BE2C (cell line): Measurements from ENCODE around the gene RAB31.
A peak's percentile ranks its signal among the peaks of the same experiment; 100 is the strongest.

Experiments used
- DNase-seq: peaks from one replicate; pipeline ENCODE4 v3.0.0-alpha.2; 2020
- H3K27me3 ChIP-seq: fragments of 250-450 bp; sonication (Bioruptor Pico); 2 replicates; pipeline ENCODE4 v1.5.1; 2020; ENCODE audit warnings: mild to moderate bottlenecking
- H3K36me3 ChIP-seq: fragments of 250-450 bp; sonication (Bioruptor Pico); 2 replicates; pipeline ENCODE4 v1.5.1; 2020; ENCODE audit warnings: mild to moderate bottlenecking
- H3K4me1 ChIP-seq: fragments of 250-450 bp; sonication (Bioruptor Pico); 2 replicates; pipeline ENCODE4 v1.5.1; 2020
- H3K4me3 ChIP-seq: 2 replicates; pipeline ENCODE4 v1.5.1; 2011; ENCODE audit warnings: low read depth, low read length
- H3K9me3 ChIP-seq: fragments of 250-450 bp; sonication (Bioruptor Pico); 2 replicates; pipeline ENCODE4 v1.5.1; 2020
- TF ChIP-seq, protein P1 (sequence below): IDR thresholded peaks from 2 replicates; pipeline ENCODE4 v1.5.1; 2012; ENCODE audit warnings: mild to moderate bottlenecking, low read depth, low read length

Gene RAB31

DNA sequence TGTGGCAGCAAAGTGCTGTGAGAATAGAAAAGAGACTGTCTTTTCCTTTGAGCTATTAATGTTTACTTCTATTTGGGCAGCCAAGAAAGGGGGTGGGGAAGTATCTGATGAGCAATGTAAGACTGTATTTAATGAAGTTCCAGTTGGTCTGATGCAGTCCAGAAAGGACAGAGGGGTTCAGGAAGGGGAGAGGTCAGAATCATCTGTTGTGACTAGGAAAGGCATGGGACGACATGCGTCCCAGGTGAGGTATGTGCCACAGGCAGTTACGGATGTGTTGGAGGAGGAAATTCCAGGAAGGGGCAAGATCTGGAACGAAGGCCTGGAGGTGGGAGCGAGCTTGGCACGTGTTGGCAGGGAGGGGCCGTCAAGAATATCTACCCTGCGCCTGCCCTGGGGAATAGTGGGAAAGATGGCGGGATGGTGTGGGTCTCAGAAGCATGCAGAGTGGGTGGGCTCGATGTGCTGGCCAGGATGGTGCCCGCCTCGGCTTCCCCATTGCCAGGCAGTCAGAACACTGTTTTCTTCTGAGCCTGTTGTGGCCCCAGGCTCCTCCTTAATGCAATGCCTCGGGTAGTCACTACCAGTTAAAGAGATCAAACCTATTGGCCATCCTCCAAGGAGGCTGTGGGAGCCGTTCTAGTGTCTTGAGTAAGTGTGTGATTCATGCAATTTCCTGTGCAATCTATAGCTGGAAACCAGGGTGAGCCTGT lies 119.8 kb downstream of the RAB31 start:
- H3K4me3 ChIP-seq = no peak overlapping the region
- H3K27me3 ChIP-seq = no peaks in the 10 kb centered on the region
- no peaks in the 10 kb centered on the region for H3K9me3 ChIP-seq
- H3K36me3 ChIP-seq = no peaks in the 10 kb centered on the region
- no peaks in the 10 kb centered on the region for H3K4me1 ChIP-seq
- TF ChIP-seq, protein P1, sequence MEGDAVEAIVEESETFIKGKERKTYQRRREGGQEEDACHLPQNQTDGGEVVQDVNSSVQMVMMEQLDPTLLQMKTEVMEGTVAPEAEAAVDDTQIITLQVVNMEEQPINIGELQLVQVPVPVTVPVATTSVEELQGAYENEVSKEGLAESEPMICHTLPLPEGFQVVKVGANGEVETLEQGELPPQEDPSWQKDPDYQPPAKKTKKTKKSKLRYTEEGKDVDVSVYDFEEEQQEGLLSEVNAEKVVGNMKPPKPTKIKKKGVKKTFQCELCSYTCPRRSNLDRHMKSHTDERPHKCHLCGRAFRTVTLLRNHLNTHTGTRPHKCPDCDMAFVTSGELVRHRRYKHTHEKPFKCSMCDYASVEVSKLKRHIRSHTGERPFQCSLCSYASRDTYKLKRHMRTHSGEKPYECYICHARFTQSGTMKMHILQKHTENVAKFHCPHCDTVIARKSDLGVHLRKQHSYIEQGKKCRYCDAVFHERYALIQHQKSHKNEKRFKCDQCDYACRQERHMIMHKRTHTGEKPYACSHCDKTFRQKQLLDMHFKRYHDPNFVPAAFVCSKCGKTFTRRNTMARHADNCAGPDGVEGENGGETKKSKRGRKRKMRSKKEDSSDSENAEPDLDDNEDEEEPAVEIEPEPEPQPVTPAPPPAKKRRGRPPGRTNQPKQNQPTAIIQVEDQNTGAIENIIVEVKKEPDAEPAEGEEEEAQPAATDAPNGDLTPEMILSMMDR = no peak
- DNase-seq = no peak

DNA sequence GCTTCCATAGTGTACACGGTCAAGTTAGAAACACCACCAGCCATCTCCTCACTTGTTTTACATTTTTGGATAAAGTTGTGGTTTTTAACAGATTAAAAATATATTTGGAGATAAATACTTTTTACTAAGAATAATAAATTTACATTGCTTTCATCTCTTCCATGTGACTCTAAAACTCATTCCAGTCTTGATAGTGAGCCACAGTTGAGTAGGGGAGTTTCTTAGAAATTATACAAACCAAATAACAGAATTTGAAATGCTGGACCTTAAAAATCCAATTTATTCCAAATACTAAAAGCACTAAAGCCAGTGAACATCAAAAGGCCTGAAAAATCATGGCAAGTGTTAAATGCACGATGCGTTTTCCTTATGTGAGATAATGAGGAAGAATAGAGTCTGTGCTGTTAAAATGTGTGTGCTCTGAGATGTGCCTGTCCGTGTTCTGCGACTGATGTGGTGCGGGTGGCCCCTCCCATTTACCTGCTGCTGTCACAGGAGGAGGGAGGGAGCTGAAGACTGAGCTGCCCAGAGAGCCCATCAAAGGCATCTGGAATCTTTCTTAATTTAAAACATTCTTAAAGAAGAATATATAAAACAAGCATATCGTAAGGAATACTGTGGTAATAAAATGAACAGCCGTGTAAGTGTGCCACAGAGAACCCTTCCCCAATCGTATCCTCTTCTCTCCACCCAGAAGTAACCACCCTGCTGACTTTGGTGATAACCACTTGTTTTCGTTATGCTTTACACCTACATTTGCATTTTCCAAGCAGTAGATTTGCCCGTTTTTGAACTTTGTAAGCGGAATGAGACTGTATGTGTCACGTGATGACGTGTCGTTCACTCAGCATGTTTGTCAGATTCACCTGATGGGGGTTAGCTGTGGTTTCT lies 120.7 kb downstream of the RAB31 start:
- no peaks in the 10 kb centered on the region for H3K36me3 ChIP-seq
- H3K4me1 ChIP-seq = no peaks in the 10 kb centered on the region
- TF ChIP-seq, protein P1 = no peak
- H3K4me3 ChIP-seq = no peak overlapping the region
- no peaks in the 10 kb centered on the region for H3K9me3 ChIP-seq
- no peaks in the 10 kb centered on the region for H3K27me3 ChIP-seq
- no peak for DNase-seq

DNA sequence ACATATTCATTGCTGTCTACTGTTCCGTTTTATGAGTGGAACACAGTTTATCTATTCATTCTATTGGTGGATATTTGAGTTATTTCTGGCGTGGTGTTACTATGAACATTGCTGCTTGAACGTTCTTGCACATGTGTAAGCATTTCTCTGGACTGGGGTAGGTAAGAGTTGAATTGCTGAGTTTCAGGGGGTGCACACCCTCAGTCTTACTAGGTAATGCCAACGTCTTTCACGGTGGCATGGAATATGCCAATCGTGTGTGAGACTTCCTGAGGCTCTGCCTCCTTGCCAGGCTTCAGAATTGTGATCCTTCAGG lies 121.3 kb downstream of the RAB31 start:
- Histone ChIP-seq H3K9me3 (no peaks in the 10 kb centered on the region), H3K27me3 (no peaks in the 10 kb centered on the region), H3K4me3 (no peak overlapping the region), H3K36me3 (no peaks in the 10 kb centered on the region), H3K4me1 (no peaks in the 10 kb centered on the region)
- DNase-seq = no peak
- TF ChIP-seq, protein P1 = no peak

DNA sequence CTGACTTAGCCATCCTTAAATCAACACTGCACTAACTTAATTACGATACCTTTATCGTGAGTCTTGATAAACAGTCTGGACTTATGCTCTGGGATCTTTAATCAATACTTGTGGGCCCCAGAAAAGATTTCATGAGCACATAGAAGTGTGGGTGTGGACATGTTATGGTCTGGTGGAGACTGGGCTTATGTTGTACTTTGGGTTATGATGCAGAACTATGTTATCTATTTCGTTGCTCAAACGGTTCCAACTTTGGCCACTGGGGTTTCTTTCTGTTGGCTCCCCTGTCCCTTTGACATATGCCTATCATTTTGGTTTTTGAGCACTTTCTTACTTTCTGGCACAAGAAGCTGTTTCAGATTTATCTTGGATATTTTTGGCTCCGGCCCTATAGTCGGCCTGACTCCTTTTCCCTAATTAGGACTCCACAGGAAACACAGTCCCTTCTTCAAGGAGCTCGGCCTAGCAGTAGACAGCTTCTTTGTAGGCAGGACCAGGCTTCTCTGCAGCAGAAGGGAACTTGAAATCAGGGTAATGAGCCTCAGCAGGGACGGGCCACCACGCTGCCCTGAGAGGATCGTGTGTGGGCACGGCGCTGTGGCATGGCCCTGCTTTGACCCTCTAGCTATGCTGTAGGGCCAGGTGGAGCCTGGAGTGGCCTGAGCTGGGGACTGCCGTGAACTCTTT lies 123.1 kb downstream of the RAB31 start:
- TF ChIP-seq, protein P1 = 0 out of 2 replicates have a peak, but pooled peaks have one; percentile 7
- H3K27me3 ChIP-seq = no peaks in the 10 kb centered on the region
- H3K4me3 ChIP-seq = no peak overlapping the region
- no peaks in the 10 kb centered on the region for H3K4me1 ChIP-seq
- no peaks in the 10 kb centered on the region for H3K36me3 ChIP-seq
- DNase-seq = no peak
- no peaks in the 10 kb centered on the region for H3K9me3 ChIP-seq

DNA sequence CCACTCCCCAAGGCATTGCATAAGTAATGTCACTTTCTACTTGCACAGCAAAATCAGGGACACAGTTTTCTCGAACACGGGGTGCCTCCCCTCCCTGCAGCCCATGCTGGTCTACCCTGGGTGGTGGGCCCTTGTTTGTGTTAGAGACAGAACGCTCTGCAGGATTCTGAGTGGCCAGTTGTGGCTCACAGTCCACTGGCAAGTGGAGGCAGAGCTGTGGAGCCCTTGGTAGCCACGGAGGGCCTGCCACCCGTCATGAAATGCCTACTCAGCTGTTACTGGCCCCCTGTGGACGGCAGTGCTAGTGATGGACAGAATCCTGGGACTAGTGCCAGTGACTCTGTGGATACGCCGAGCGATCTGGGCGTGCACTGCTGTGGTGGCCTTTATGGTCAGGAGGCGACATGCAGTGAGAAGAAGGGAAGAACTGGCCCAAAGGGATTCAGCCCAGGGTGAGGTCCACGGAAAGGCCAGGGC lies 123.7 kb downstream of the RAB31 start:
- Histone ChIP-seq H3K36me3 (no peaks in the 10 kb centered on the region), H3K4me3 (no peak overlapping the region), H3K9me3 (no peaks in the 10 kb centered on the region), H3K27me3 (no peaks in the 10 kb centered on the region), H3K4me1 (no peaks in the 10 kb centered on the region)
- TF ChIP-seq, protein P1 = no peak
- no peak for DNase-seq
